C4-2B (cell line): ENCODE measurements around the gene LTF.
"Not testable (repeated sequence)": the region's sequence is repeated elsewhere in the genome, so short reads cannot be mapped to it uniquely, and the experiment has no call there.

Source experiments
- H3K27ac ChIP-seq: fragments of 450-650 bp; 2 replicates; pipeline ENCODE4 v1.5.1; 2017
- CTCF ChIP-seq: fragments of 450-650 bp; conservative IDR thresholded peaks from 2 replicates; pipeline ENCODE4 v1.5.1; 2017; ENCODE audit warnings: mild to moderate bottlenecking
- ZFX ChIP-seq: fragments of 450-650 bp; IDR thresholded peaks from 2 replicates; pipeline ENCODE4 v1.6.1; 2017

Gene LTF

GRCh38 chr3:46409739-46410489 is 54.8 kb downstream of the LTF start:
- H3K27ac ChIP-seq = no peak overlapping the region
- no peak for TF ChIP-seq CTCF
- TF ChIP-seq ZFX = no peak

- H3K27ac ChIP-seq = no peak overlapping the region
- TF ChIP-seq CTCF = no peak
- no peak for TF ChIP-seq ZFX
These were observed 55.9 kb downstream of the LTF start for GRCh38 chr3:46408853-46409252.

- no peak for TF ChIP-seq ZFX
- TF ChIP-seq CTCF = no peak
- H3K27ac ChIP-seq = no peak overlapping the region
These were observed 56.7 kb downstream of the LTF start for GRCh38 chr3:46407970-46408369.

GRCh38 chr3:46406788-46407611 is 57.7 kb downstream of the LTF start, which contains the start of the genes CCR5AS and CCRL2:
Gene CCR5AS (minus strand): TSS chr3:46407066.
Gene CCRL2 (plus strand): TSS chr3:46407259. CDS start chr3:46408080, 821 bp downstream.
- H3K27ac ChIP-seq = peak within 1 kb of the TSS; percentile 71
- TF ChIP-seq CTCF (no peak), ZFX (no peak)

- no peak for TF ChIP-seq CTCF
- TF ChIP-seq ZFX = no peak
- H3K27ac ChIP-seq = peak overlapping the region; percentile 71; the same call in 1 of the 2 replicates
These were observed 58.3 kb downstream of the LTF start for GRCh38 chr3:46406443-46406787.

- no peak for TF ChIP-seq CTCF
- no peak for TF ChIP-seq ZFX
- peak overlapping the region; percentile 71 for H3K27ac ChIP-seq
These were observed 59.2 kb downstream of the LTF start for GRCh38 chr3:46405301-46406019.

GRCh38 chr3:46402902-46403301 is 61.8 kb downstream of the LTF start:
- H3K27ac ChIP-seq = not testable (repeated sequence)
